ENCODE measurements around the gene TMEM87A. TPM values are rescaled to one million over a fixed set of nuclear protein-coding genes. Genes with fewer than 3 reads are reported as not detected.

TMEM87A gene
- total and polyA plus RNA-seq, 2 of the 8 experiments (the other 6 are each of a cell fraction or from before 2014, with no cell fraction given), result 15.2 to 33.1 TPM

DNA sequence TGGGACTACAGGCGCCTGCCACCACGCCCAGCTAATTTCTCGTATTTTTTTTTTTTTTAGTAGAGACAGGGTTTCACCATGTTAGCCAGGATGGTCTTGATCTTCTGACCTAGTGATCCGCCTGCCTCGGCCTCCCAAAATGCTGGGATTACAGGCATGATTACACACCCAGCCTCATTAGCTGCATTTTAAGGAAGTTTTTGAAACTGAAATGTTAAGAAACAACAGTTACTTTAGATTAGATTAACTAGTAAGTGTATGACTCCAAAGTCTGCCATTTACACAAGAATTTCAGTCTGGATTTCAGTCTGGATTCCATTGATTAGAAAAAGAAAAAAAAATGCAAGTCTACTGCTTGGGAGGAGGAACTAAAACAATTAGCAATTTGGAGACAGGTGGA, 40.6 kb downstream of the TMEM87A start:
- Histone ChIP-seq H3K79me1 (ENCODE audit: low read depth, low read length) (no peaks in the 10 kb centered on the region), H4K91ac (replicated peaks; ENCODE audit: insufficient read length, low read length) (no peak overlapping the region), H2BK5ac (ENCODE audit: low read depth, low read length) (no peak overlapping the region), H3K9me3 (ENCODE audit: insufficient read depth in 2 of 2, low read depth in 1 of 2, low read length in 1 of 2) (no peaks in the 10 kb centered on the region), H3K23ac (ENCODE audit: insufficient read length) (no peak overlapping the region), H3K4me2 (ENCODE audit: insufficient read depth in 1 of 2, low read depth in 2 of 2, low read length in 2 of 2) (no peak overlapping the region), H3K36me3 (ENCODE audit: control insufficient read depth in 2 of 4, insufficient read depth in 4 of 4, low read length in 3 of 4) (peaks cover 2 to 43% (median 16%) of the 10 kb centered on the region in 4 experiments; a peak in 6 of 8 replicates), H2AFZ (ENCODE audit: low read length) (no peak overlapping the region), H2BK120ac (replicated peaks; ENCODE audit: low read depth, low read length) (no peak overlapping the region), H3K14ac (ENCODE audit: insufficient read length) (no peak overlapping the region), H4K8ac (ENCODE audit: extremely low read depth, insufficient read depth, low read length) (no peak overlapping the region), H3K56ac (replicated peaks; ENCODE audit: insufficient read length, low read depth, low read length) (no peak overlapping the region), H3K9ac (replicated peaks in 1 of 4; ENCODE audit: extremely low read depth in 1 of 4, low read depth in 3 of 4, low read length in 3 of 4) (no peak overlapping the region), H3K4me1 (replicated peaks in 1 of 4; ENCODE audit: control insufficient read depth in 3 of 4, insufficient read depth in 4 of 4, low read length in 3 of 4) (no peaks in the 10 kb centered on the region), H3K4ac (replicated peaks; ENCODE audit: insufficient read length, low read depth, low read length) (no peak overlapping the region), H2BK15ac (ENCODE audit: low read length) (no peak overlapping the region), H3K27me3 (replicated peaks in 1 of 4; ENCODE audit: control insufficient read depth in 3 of 4, extremely low read depth in 1 of 4, insufficient read depth in 3 of 4, low read length in 3 of 4) (no peaks in the 10 kb centered on the region), H3K18ac (ENCODE audit: extremely low read depth, low read length) (no peak overlapping the region), H4K5ac (ENCODE audit: insufficient read length, low read depth, low read length) (no peak overlapping the region), H4K20me1 (replicated peaks in 1 of 2; ENCODE audit: control insufficient read depth in 1 of 2, insufficient read depth in 2 of 2, low read length in 2 of 2) (peaks cover 0 to 2% of the 10 kb centered on the region in 2 experiments), H2BK20ac (ENCODE audit: low read length) (no peak overlapping the region), H3K23me2 (ENCODE audit: low read depth, low read length) (no peaks in the 10 kb centered on the region; the same call in 1 of the 2 replicates), H3K27ac (ENCODE audit: low read depth, low read length) (no peak overlapping the region), H3K4me3 (ENCODE audit: extremely low read depth in 1 of 4, insufficient read depth in 2 of 4, low read depth in 3 of 4, low read length in 4 of 4) (no peak overlapping the region), H3K79me2 (ENCODE audit: control insufficient read depth in 1 of 2, insufficient read depth in 2 of 2, low read length in 2 of 2) (no peaks in the 10 kb centered on the region), H2BK12ac (ENCODE audit: low read depth, low read length) (no peak overlapping the region), H2AK5ac (ENCODE audit: low read depth, low read length) (no peak overlapping the region)
- ChIA-PET CTCF (ENCODE audit: partially characterized antibody) (interaction anchor here (1.4 kb wide), 1 partner anchor 153 kb away, joined by 3 read pairs; no protein-coding TSS in a partner anchor), POLR2A (ENCODE audit: partially characterized antibody) (no interaction called here)
- FAIRE-seq, result no peak
- no peak for DNase-seq (ENCODE audit: low read depth in 1 of 2, low spot score in 2 of 2)
- 94% methylated on average over 2 of the region's 5 CpGs; no CpG with 5 or more reads in 1 of the 2 experiments for WGBS, 2 experiments (ENCODE audit: extremely low coverage in 1 of 2, insufficient coverage in 1 of 2, insufficient read length in 1 of 2, insufficient replicate concordance in 2 of 2, low coverage in 1 of 2, low lambda C conversion rate in 2 of 2, missing lambda C conversion rate in 1 of 2)
- no peak for TF ChIP-seq FOSL1 (IDR thresholded peaks at IDR 0.05; ENCODE audit: insufficient read depth, low read depth, low read length)
- TF ChIP-seq CHD1 (IDR thresholded peaks at IDR 0.05; ENCODE audit: low read depth, low read length), result no peak
- TF ChIP-seq SUZ12 (IDR thresholded peaks at IDR 0.05; ENCODE audit: low read length), result no peak
- no peak for TF ChIP-seq TAF7 (optimal IDR thresholded peaks at IDR 0.05; ENCODE audit: borderline replicate concordance, low read depth, low read length)
- TF ChIP-seq KDM4A (IDR thresholded peaks at IDR 0.05; ENCODE audit: low read depth, low read length, severe bottlenecking), result no peak
- TF ChIP-seq TAF1 (IDR thresholded peaks at IDR 0.05; ENCODE audit: low read depth, low read length), result no peak
- TF ChIP-seq, protein P1, sequence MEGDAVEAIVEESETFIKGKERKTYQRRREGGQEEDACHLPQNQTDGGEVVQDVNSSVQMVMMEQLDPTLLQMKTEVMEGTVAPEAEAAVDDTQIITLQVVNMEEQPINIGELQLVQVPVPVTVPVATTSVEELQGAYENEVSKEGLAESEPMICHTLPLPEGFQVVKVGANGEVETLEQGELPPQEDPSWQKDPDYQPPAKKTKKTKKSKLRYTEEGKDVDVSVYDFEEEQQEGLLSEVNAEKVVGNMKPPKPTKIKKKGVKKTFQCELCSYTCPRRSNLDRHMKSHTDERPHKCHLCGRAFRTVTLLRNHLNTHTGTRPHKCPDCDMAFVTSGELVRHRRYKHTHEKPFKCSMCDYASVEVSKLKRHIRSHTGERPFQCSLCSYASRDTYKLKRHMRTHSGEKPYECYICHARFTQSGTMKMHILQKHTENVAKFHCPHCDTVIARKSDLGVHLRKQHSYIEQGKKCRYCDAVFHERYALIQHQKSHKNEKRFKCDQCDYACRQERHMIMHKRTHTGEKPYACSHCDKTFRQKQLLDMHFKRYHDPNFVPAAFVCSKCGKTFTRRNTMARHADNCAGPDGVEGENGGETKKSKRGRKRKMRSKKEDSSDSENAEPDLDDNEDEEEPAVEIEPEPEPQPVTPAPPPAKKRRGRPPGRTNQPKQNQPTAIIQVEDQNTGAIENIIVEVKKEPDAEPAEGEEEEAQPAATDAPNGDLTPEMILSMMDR (IDR thresholded peaks at IDR 0.05; ENCODE audit: control extremely low read depth in 1 of 3, insufficient read depth in 1 of 3, low read depth in 1 of 3, low read length in 3 of 3), result no peak
- TF ChIP-seq MAFK (IDR thresholded peaks at IDR 0.05; ENCODE audit: low read depth, low read length), result no peak
- no peak for TF ChIP-seq ASH2L (IDR thresholded peaks at IDR 0.05; ENCODE audit: low read length)
- no peak for TF ChIP-seq NRF1 (IDR thresholded peaks at IDR 0.05; ENCODE audit: low read depth, low read length)
- no peak for TF ChIP-seq CTBP2 (IDR thresholded peaks at IDR 0.05; ENCODE audit: borderline replicate concordance, insufficient read depth, insufficient read length, low read length)
- TF ChIP-seq BCL11A (IDR thresholded peaks at IDR 0.05; ENCODE audit: low read depth in 2 of 2, low read length in 2 of 2), result no peak
